Stomach (tissue), 4 donors: ENCODE results near the gene OSBP2.

Source experiments
- CTCF ChIP-seq, 7 experiments: fragments of 450-650 bp in 4 of 7; fragments of 200-600 bp in 3 of 7; sonication (generic) in 3 of 7; IDR thresholded peaks; one replicate each; pipeline ENCODE4 v1.5.1; 2016 to 2019; ENCODE audit warnings: antibody characterized with exemption in 7 of 7, control low read depth in 2 of 7, mild to moderate bottlenecking in 1 of 7
- POLR2AphosphoS5 ChIP-seq, 3 donors: sonication (generic); formaldehyde crosslinking; IDR thresholded peaks; one replicate each; pipeline ENCODE4 v1.6.1; 2016; ENCODE audit warnings: antibody characterized with exemption in 3 of 3

DNA sequence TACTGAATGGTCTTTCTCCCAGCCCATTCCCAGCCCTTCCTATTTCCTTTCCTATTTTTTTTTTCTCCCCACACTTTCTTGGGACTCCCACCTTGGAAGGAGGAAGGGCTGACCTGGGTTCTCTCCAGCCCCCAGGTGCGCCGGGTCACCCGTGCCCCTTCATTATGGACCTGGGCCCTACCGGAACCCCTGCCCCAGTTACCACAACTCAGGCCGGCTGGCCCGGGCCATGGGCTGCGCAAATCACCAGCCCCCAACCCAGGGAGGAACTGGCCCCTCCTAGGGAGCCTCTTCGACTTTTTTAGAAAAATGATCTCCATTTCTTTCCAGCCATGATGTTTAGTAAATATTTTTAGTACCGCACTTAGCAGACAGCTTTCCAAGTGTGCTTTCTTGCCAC, 211.7 kb downstream of the OSBP2 start:
- TF ChIP-seq CTCF (IDR thresholded peaks at IDR 0.05): no peak
- TF ChIP-seq POLR2AphosphoS5 (IDR thresholded peaks at IDR 0.05): no peak
